HG02588 (cell line): ENCODE data around the gene ZNF777.
"Not testable (repeated sequence)": the region's sequence is repeated elsewhere in the genome, so short reads cannot be mapped to it uniquely, and the experiment has no call there.

ENCODE experiments used
- ATAC-seq: cut with Tn5 transposase; IDR thresholded peaks from one replicate; pipeline ENCODE4 v1.9.1; 2021; ENCODE audit warnings: mild to moderate bottlenecking, moderate library complexity; ENCODE audit not compliant: unreplicated experiment

ZNF777 gene

GRCh38 chr7:149460493-149461277 is at the start of gene ZNF777:
Gene ZNF777, minus strand, starts transcription at chr7:149461062. Its CDS starts 5,040 bp downstream, at chr7:149456022.
- peak; percentile 91 for ATAC-seq

GRCh38 chr7:149510248-149510647 is 49.4 kb upstream of the ZNF777 start:
- no peak for ATAC-seq

- ATAC-seq, result no peak
These were observed 48.9 kb upstream of the ZNF777 start for GRCh38 chr7:149509774-149510173.

- ATAC-seq, result no peak
These were observed 44.7 kb upstream of the ZNF777 start for GRCh38 chr7:149505551-149505950.

- no peak for ATAC-seq
These were observed 40.8 kb upstream of the ZNF777 start for GRCh38 chr7:149501651-149502050.

GRCh38 chr7:149500910-149501309 is 40.0 kb upstream of the ZNF777 start:
- no peak for ATAC-seq

GRCh38 chr7:149500201-149500600 is 39.3 kb upstream of the ZNF777 start:
- no peak for ATAC-seq

- ATAC-seq, result no peak
These were observed 37.9 kb upstream of the ZNF777 start for GRCh38 chr7:149498811-149499210.

GRCh38 chr7:149497467-149498261 is 36.8 kb upstream of the ZNF777 start, which contains the start of gene ZNF746:
Gene ZNF746, minus strand, starts transcription at chr7:149497809. Its CDS starts 273 bp downstream, at chr7:149497536.
- peak; percentile 97 for ATAC-seq

- peak; percentile 31 for ATAC-seq
These were observed 36.0 kb upstream of the ZNF777 start for GRCh38 chr7:149496642-149497391.

GRCh38 chr7:149495785-149496641 is 35.2 kb upstream of the ZNF777 start:
- ATAC-seq, result no peak

- no peak for ATAC-seq
These were observed 34.0 kb upstream of the ZNF777 start for GRCh38 chr7:149494738-149495368.

GRCh38 chr7:149493975-149494374 is 33.1 kb upstream of the ZNF777 start:
- not testable (repeated sequence) for ATAC-seq

GRCh38 chr7:149493366-149493765 is 32.5 kb upstream of the ZNF777 start:
- ATAC-seq, result no peak

- ATAC-seq, result no peak
These were observed 29.4 kb upstream of the ZNF777 start for GRCh38 chr7:149490083-149490760.

- no peak for ATAC-seq
These were observed 28.6 kb upstream of the ZNF777 start for GRCh38 chr7:149489391-149490024.

GRCh38 chr7:149479568-149479967 is 18.7 kb upstream of the ZNF777 start:
- no peak for ATAC-seq

GRCh38 chr7:149478754-149479153 is 17.9 kb upstream of the ZNF777 start:
- ATAC-seq, result no peak
